Uterus (tissue), 4 donors: ENCODE measurements around the gene FAM181A. TPM values are rescaled to one million over a fixed set of nuclear protein-coding genes. Genes with fewer than 3 reads are reported as not detected.

Source experiments
- DNase-seq, 2 donors: peaks; one replicate each; pipeline ENCODE4 v3.0.0-alpha.2; 2019 to 2020
- H3K27ac ChIP-seq, 2 donors: fragments of 200-600 bp; sonication (generic); 1 replicate in 1 of 2; 2 replicates in 1 of 2; pipeline ENCODE4 v1.5.1; 2016 to 2018
- H3K27me3 ChIP-seq, 2 donors: fragments of 200-600 bp; sonication (generic); one replicate each; pipeline ENCODE4 v1.5.1; 2018 to 2019; ENCODE audit warnings: control low read depth in 1 of 2
- H3K36me3 ChIP-seq, 2 donors: fragments of 200-600 bp; sonication (generic); one replicate each; pipeline ENCODE4 v1.5.1; 2019; ENCODE audit warnings: control low read depth in 1 of 2
- H3K4me1 ChIP-seq, 2 donors: fragments of 200-600 bp; sonication (generic); one replicate each; pipeline ENCODE4 v1.5.1; 2018 to 2019; ENCODE audit warnings: control low read depth in 1 of 2
- H3K4me3 ChIP-seq, 2 donors: fragments of 200-600 bp; sonication (generic); 1 replicate in 1 of 2; 2 replicates in 1 of 2; pipeline ENCODE4 v1.5.1; 2018 to 2019; ENCODE audit warnings: mild to moderate bottlenecking in 1 of 2
- H3K9me3 ChIP-seq, 2 donors: fragments of 200-600 bp; sonication (generic); one replicate each; pipeline ENCODE4 v1.5.1; 2019; ENCODE audit warnings: control low read depth in 1 of 2
- CTCF ChIP-seq, 4 experiments: fragments of 200-600 bp in 2 of 4; fragments of 450-650 bp in 2 of 4; sonication (generic) in 2 of 4; IDR thresholded peaks; one replicate each; pipeline ENCODE4 v1.5.1; 2016 to 2019; ENCODE audit warnings: antibody characterized with exemption in 4 of 4, mild to moderate bottlenecking in 2 of 4, moderate library complexity in 1 of 4
- POLR2A ChIP-seq, 2 donors: fragments of 450-650 bp; IDR thresholded peaks; one replicate each; pipeline ENCODE4 v1.6.1; 2016; ENCODE audit warnings: antibody characterized with exemption in 2 of 2, mild to moderate bottlenecking in 1 of 2, moderate library complexity in 1 of 2
- intact Hi-C: fragments of 100-400 bp; cut with DNase I; formaldehyde crosslinking; loops from one replicate; pipeline ENCODE4 v1.15.1; 2023; ENCODE audit warnings: low total_unique reads
- total RNA-seq, 4 donors: library from RNA; depleted of rRNA in 3 of 4; stranded (reverse); fragments of >200 nt in 3 of 4; gene quantifications; one replicate each; pipeline versions ENCODE4 v1.1.0 to v1.2.4, GENCODE V29; 2014 to 2023
- donor health status: DM: yes; HTN: yes; CAD: no.

The FAM181A gene
- total RNA-seq, 4 donors from 2014 or later, result 0.48 TPM; not detected in 3

GRCh38 chr14:93930296-93930988 is 3.3 kb downstream of the FAM181A start:
- Histone ChIP-seq H3K4me1 (no peaks in the 10 kb centered on the region), H3K27ac (no peak overlapping the region), H3K4me3 (no peak overlapping the region), H3K9me3 (no peaks in the 10 kb centered on the region), H3K36me3 (no peaks in the 10 kb centered on the region), H3K27me3 (no peaks in the 10 kb centered on the region)
- intact Hi-C loops, result no loop called here
- DNase-seq, result no peak
- TF ChIP-seq CTCF (IDR thresholded peaks at IDR 0.05), result no peak
- no peak for TF ChIP-seq POLR2A (IDR thresholded peaks at IDR 0.05)

- H3K36me3 ChIP-seq, result no peaks in the 10 kb centered on the region
- intact Hi-C loops, result no loop called here
These were observed 3.8 kb downstream of the FAM181A start for GRCh38 chr14:93930989-93931307.

GRCh38 chr14:93932642-93933041 is 5.5 kb downstream of the FAM181A start:
- Histone ChIP-seq H3K27me3 (no peaks in the 10 kb centered on the region), H3K36me3 (no peaks in the 10 kb centered on the region), H3K9me3 (no peaks in the 10 kb centered on the region), H3K27ac (no peak overlapping the region), H3K4me3 (no peak overlapping the region), H3K4me1 (no peaks in the 10 kb centered on the region)
- no peak for DNase-seq
- intact Hi-C loops, result no loop called here
- TF ChIP-seq CTCF (IDR thresholded peaks at IDR 0.05), result no peak
- TF ChIP-seq POLR2A (IDR thresholded peaks at IDR 0.05), result no peak

More at GRCh38 chr14:93930989-93931307, 3.8 kb downstream of the FAM181A start:
- TF ChIP-seq POLR2A (IDR thresholded peaks at IDR 0.05), result no peak
- no peak for TF ChIP-seq CTCF (IDR thresholded peaks at IDR 0.05)
- H3K4me3 ChIP-seq, result no peak overlapping the region
- no peaks in the 10 kb centered on the region for H3K9me3 ChIP-seq
- no peaks in the 10 kb centered on the region for H3K4me1 ChIP-seq
- no peak overlapping the region for H3K27ac ChIP-seq
- no peak for DNase-seq
- H3K27me3 ChIP-seq, result no peaks in the 10 kb centered on the region

GRCh38 chr14:93935213-93935612 is 8.1 kb downstream of the FAM181A start:
- intact Hi-C loops, result no loop called here
- TF ChIP-seq POLR2A (IDR thresholded peaks at IDR 0.05), result no peak
- Histone ChIP-seq H3K36me3 (no peaks in the 10 kb centered on the region), H3K9me3 (no peaks in the 10 kb centered on the region), H3K4me1 (no peaks in the 10 kb centered on the region), H3K27ac (no peak overlapping the region), H3K27me3 (no peaks in the 10 kb centered on the region), H3K4me3 (no peak overlapping the region)
- DNase-seq, result no peak

- no peaks in the 10 kb centered on the region for H3K27me3 ChIP-seq
- H3K27ac ChIP-seq, result no peak overlapping the region
- TF ChIP-seq CTCF (IDR thresholded peaks at IDR 0.05) (peak in 1 of 4 experiments; percentile 15), POLR2A (IDR thresholded peaks at IDR 0.05) (no peak)
- no peak overlapping the region for H3K4me3 ChIP-seq
- no peaks in the 10 kb centered on the region for H3K36me3 ChIP-seq
- DNase-seq, result no peak
- intact Hi-C loops, result no loop called here
- no peaks in the 10 kb centered on the region for H3K9me3 ChIP-seq
- no peaks in the 10 kb centered on the region for H3K4me1 ChIP-seq
These were observed 9.1 kb downstream of the FAM181A start for GRCh38 chr14:93936245-93936644.

GRCh38 chr14:93936926-93937325 is 9.8 kb downstream of the FAM181A start:
- H3K36me3 ChIP-seq, result no peaks in the 10 kb centered on the region

More at GRCh38 chr14:93936926-93937325, 9.8 kb downstream of the FAM181A start:
- no peaks in the 10 kb centered on the region for H3K4me1 ChIP-seq
- H3K9me3 ChIP-seq, result no peaks in the 10 kb centered on the region
- TF ChIP-seq POLR2A (IDR thresholded peaks at IDR 0.05) (no peak), CTCF (IDR thresholded peaks at IDR 0.05) (no peak)
- no peak for DNase-seq
- intact Hi-C loops, result no loop called here
- H3K27me3 ChIP-seq, result no peaks in the 10 kb centered on the region
- H3K27ac ChIP-seq, result no peak overlapping the region
- no peak overlapping the region for H3K4me3 ChIP-seq
